Psoas muscle (tissue), 8 donors: ENCODE measurements around the gene MAST4. TPM values are rescaled to one million over a fixed set of nuclear protein-coding genes. Genes with fewer than 3 reads are reported as not detected.

Experiments used
- ATAC-seq, 4 donors: fragments of 200-7000 bp; cut with Tn5 transposase; one replicate each; pipeline ENCODE4 v1.9.1; 2020; ENCODE audit warnings: moderate library complexity in 3 of 4, mild to moderate bottlenecking in 2 of 4
- DNase-seq, 2 donors: peaks; one replicate each; pipeline ENCODE4 v3.0.0-alpha.2; 2020
- H3K27ac ChIP-seq: fragments of 200-600 bp; one replicate; pipeline ENCODE4 v1.8.0; 2022
- H3K27me3 ChIP-seq, 3 donors: fragments of 200-600 bp in 1 of 3; one replicate each; pipeline versions ENCODE4 v1.6.1 to v1.8.0; 2013 to 2022; ENCODE audit warnings: low read length in 2 of 3, mild to moderate bottlenecking in 2 of 3, moderate library complexity in 1 of 3; ENCODE audit not compliant: insufficient read depth in 3 of 3
- H3K36me3 ChIP-seq, 2 donors: fragments of 200-600 bp in 1 of 2; one replicate each; pipeline versions ENCODE4 v1.6.1 to v1.8.0; 2013 to 2022; ENCODE audit warnings: low read depth in 1 of 2, mild to moderate bottlenecking in 1 of 2, moderate library complexity in 1 of 2; ENCODE audit not compliant: insufficient read depth in 1 of 2
- H3K4me1 ChIP-seq: fragments of 200-600 bp; one replicate; pipeline ENCODE4 v1.8.0; 2022
- H3K4me3 ChIP-seq: fragments of 200-600 bp; one replicate; pipeline ENCODE4 v1.8.0; 2022; ENCODE audit warnings: mild to moderate bottlenecking
- H3K9me3 ChIP-seq: fragments of 200-600 bp; one replicate; pipeline ENCODE4 v1.8.0; 2022
- WGBS, 3 donors: extraction: QIAGEN DNeasy Blood & Tissue Kit; methylation state at CpG; one replicate each; pipeline versions ENCODE4 v1.1.6 to v1.1.7; 2013; 5-methylcytosine and 5-hydroxymethylcytosine counted together
- intact Hi-C, 2 donors: fragments of 100-400 bp; cut with DNase I; formaldehyde crosslinking; loops; one replicate each; pipeline versions ENCODE4 v1.11.0 to v1.14.2; 2022
- polyA plus RNA-seq, 3 donors: library from polyadenylated mRNA; stranded (reverse); fragments of 200-250 nt; gene quantifications; one replicate each; pipeline ENCODE4 v1.2.3, GENCODE V29; 2013
- total RNA-seq, 4 donors: library from RNA; stranded (reverse); fragmentation: NEBNext Ultra II Directional in 2 of 4; extraction: Animal tissue kit (Norgen Biotek cat#: 25700) in 2 of 4; gene quantifications; one replicate each; pipeline versions ENCODE4 v1.2.1 to v1.2.4, GENCODE V29; 2021 to 2023
- TF ChIP-seq, protein P1 (sequence below): fragments of 200-600 bp; IDR thresholded peaks from one replicate; pipeline ENCODE4 v1.8.0; 2022; ENCODE audit warnings: antibody characterized with exemption
- donor health status: healthy with polysubstance abuse.
- donor health status: DM: no; HTN: no; CAD: no; lungs with moderate emphysema.
- donor health status: Bipolar disorder and iron deficiency.
- donor health status: healthy.
- donor health status: DM: yes; HTN: yes; CAD: no.
- donor health status: DM: no; HTN: no; CAD: no.
- donor health status: DM: no; HTN: no; CAD: no.
- donor health status: DM: yes; HTN: yes; CAD: no.

MAST4 gene
- total and polyA plus RNA-seq, 7 donors = 3.2 to 123 (median 12.1) TPM

DNA sequence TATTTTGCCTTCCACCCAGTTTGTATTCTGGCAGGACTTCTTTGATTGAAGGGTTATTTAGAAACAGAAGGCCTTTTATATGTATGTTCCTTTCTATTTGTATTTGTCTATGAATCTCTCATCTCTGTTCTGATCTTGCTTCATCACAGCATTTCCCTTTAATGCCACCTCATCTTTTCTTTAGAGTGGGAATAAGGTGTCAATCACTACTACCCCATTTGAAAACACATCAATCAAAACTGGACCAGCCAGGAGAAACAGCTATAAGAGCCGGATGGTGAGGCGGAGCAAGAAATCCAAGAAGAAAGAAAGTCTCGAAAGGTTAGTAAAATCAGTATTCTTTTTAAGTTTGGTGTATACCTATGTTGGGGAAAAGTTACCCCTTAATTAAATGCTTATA is 564.1 kb downstream of the MAST4 start:
- no peak for DNase-seq
- Histone ChIP-seq H3K27ac (no peak overlapping the region), H3K27me3 (no peaks in the 10 kb centered on the region), H3K9me3 (no peaks in the 10 kb centered on the region), H3K4me1 (peaks cover under 1% of the 10 kb centered on the region), H3K4me3 (no peak overlapping the region), H3K36me3 (peaks cover 4 to 91% of the 10 kb centered on the region in 2 donors)
- intact Hi-C loops = loop anchor here in 1 of 2 donors (2.0 kb wide), 1 partner anchor 45 kb away; no protein-coding TSS in a partner anchor
- no peak for ATAC-seq
- TF ChIP-seq, protein P1, sequence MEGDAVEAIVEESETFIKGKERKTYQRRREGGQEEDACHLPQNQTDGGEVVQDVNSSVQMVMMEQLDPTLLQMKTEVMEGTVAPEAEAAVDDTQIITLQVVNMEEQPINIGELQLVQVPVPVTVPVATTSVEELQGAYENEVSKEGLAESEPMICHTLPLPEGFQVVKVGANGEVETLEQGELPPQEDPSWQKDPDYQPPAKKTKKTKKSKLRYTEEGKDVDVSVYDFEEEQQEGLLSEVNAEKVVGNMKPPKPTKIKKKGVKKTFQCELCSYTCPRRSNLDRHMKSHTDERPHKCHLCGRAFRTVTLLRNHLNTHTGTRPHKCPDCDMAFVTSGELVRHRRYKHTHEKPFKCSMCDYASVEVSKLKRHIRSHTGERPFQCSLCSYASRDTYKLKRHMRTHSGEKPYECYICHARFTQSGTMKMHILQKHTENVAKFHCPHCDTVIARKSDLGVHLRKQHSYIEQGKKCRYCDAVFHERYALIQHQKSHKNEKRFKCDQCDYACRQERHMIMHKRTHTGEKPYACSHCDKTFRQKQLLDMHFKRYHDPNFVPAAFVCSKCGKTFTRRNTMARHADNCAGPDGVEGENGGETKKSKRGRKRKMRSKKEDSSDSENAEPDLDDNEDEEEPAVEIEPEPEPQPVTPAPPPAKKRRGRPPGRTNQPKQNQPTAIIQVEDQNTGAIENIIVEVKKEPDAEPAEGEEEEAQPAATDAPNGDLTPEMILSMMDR = no peak
- 95 to 96% (median 96%) methylated on average over 3 of the region's 3 CpGs for WGBS, 3 donors

GRCh38 chr5:67160985-67161384 is 564.8 kb downstream of the MAST4 start:
- Histone ChIP-seq H3K4me1 (no peaks in the 10 kb centered on the region), H3K4me3 (no peak overlapping the region), H3K27ac (no peak overlapping the region), H3K36me3 (peaks cover 6 to 91% of the 10 kb centered on the region in 2 donors), H3K27me3 (no peaks in the 10 kb centered on the region), H3K9me3 (no peaks in the 10 kb centered on the region)
- ATAC-seq = no peak
- no peak for DNase-seq
- 82 to 85% (median 84%) methylated on average over 3 of the region's 3 CpGs for WGBS, 3 donors
- intact Hi-C loops = loop anchor here in 1 of 2 donors (2.0 kb wide), 1 partner anchor 44 kb away; no protein-coding TSS in a partner anchor
- TF ChIP-seq, protein P1 = no peak

DNA sequence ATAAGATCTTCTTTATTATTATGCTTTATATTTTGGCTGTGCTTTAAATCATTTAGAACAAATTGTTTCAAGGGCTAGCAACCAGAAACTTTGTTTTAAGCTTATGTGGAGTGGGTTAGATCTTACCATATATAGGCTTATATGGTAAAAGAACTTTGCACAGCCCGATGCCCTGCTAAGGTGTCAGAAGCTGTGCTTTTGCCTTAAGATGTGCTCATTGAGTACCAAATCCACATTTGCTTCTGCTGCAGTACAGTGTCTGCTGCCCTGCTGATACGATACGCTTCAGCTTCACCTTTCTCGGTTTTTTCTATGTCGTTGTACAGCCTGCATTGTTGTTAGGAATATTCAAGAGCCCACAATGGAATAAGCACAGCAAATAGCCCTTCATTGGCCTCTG is 565.6 kb downstream of the MAST4 start:
- TF ChIP-seq, protein P1 = no peak
- ATAC-seq (no peak), DNase-seq (no peak)
- Histone ChIP-seq H3K4me1 (no peaks in the 10 kb centered on the region), H3K9me3 (no peaks in the 10 kb centered on the region), H3K36me3 (peaks cover 4 to 92% of the 10 kb centered on the region in 2 donors), H3K4me3 (no peak overlapping the region), H3K27ac (no peak overlapping the region), H3K27me3 (no peaks in the 10 kb centered on the region)
- intact Hi-C loops = loop anchor here in 1 of 2 donors (2.0 kb wide), 1 partner anchor 43 kb away; no protein-coding TSS in a partner anchor
- 94 to 95% (median 94%) methylated on average over 5 of the region's 5 CpGs for WGBS, 3 donors

- Histone ChIP-seq H3K36me3 (peaks cover 6 to 93% of the 10 kb centered on the region in 2 donors), H3K9me3 (no peaks in the 10 kb centered on the region), H3K4me1 (no peaks in the 10 kb centered on the region), H3K27ac (no peak overlapping the region), H3K27me3 (no peaks in the 10 kb centered on the region), H3K4me3 (no peak overlapping the region)
- TF ChIP-seq, protein P1 = no peak
- ATAC-seq = peak in 1 of 4 donors; percentile 1
- peak in 1 of 2 donors; percentile 49 for DNase-seq
- intact Hi-C loops = no loop called here
- 97% methylated on average over 44 of the region's 44 CpGs for WGBS, 3 donors
These were observed 567.1 kb downstream of the MAST4 start for GRCh38 chr5:67163231-67163756.
